ENCODE results near the gene CNNM1. TPM values are rescaled to one million over a fixed set of nuclear protein-coding genes. Genes with fewer than 3 reads are reported as not detected.

Gene CNNM1
- total RNA-seq, 1 experiment from 2014 or later, result not detected

DNA sequence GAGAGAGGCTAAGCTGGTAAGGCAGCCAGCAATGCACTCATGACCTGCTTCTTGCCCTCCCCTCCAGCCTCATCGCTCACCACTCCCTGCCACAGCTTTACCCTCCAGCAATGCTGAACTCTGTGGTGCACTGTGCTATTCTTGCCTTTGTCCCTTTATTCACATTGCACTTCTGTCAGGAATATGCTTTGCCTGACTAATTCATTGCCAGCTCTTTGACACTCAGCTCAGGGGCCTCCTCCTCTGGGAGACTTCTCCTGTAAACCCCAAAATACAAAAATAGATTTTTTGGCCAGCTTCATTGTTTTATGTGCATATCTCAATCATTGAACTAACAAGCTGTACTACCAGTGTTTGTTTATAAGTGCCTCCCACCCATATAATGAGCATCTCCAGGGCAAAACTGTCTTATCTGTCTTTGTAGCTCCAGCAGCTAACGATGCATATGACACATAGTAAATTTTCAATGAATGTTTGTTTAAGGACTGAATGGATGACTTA is 8.2 kb downstream of the CNNM1 start:
- Histone ChIP-seq H4K20me1 (ENCODE audit: insufficient read depth) (no peaks in the 10 kb centered on the region), H3K79me2 (ENCODE audit: insufficient read depth, low read length) (no peaks in the 10 kb centered on the region), H3K27me3 (ENCODE audit: insufficient read depth, low read length) (peaks cover 23% of the 10 kb centered on the region), H3K9me2 (ENCODE audit: insufficient read depth) (no peaks in the 10 kb centered on the region), H3K27ac (ENCODE audit: low read depth, low read length) (no peak overlapping the region), H3K4me3 (replicated peaks in 1 of 2; ENCODE audit: low read depth in 1 of 2, low read length in 2 of 2) (no peak overlapping the region), H3K36me3 (ENCODE audit: control insufficient read depth in 1 of 2, insufficient read depth in 2 of 2, low read length in 2 of 2) (no peaks in the 10 kb centered on the region), H3K4me1 (ENCODE audit: control insufficient read depth in 1 of 2, insufficient read depth in 2 of 2, low read length in 2 of 2) (peaks cover 0 to 3% of the 10 kb centered on the region in 2 experiments; a peak in 1 of 4 replicates), H3K9ac (ENCODE audit: low read length) (no peak overlapping the region), H3K9me3 (ENCODE audit: control insufficient read depth in 1 of 2, insufficient read depth in 1 of 2, low read depth in 1 of 2, low read length in 2 of 2) (no peaks in the 10 kb centered on the region), H2AFZ (ENCODE audit: low read depth, low read length, poor library complexity, severe bottlenecking) (no peak overlapping the region), H3K4me2 (ENCODE audit: low read length) (no peak overlapping the region)
- intact Hi-C loops (cut with micrococcal nuclease), result no loop called here
- no TSS peak for BruUV-seq (replicated peaks)
- ChIA-PET POLR2A (no interaction called here), RAD21 (ENCODE audit: low non-redundant PET in 1 of 2, low total read pairs in 2 of 2, uncharacterized antibody in 2 of 2, unreplicated experiment in 2 of 2) (no interaction called here), CTCF (no interaction called here)
- ATAC-seq, result no peak
- TF ChIP-seq, protein P1, sequence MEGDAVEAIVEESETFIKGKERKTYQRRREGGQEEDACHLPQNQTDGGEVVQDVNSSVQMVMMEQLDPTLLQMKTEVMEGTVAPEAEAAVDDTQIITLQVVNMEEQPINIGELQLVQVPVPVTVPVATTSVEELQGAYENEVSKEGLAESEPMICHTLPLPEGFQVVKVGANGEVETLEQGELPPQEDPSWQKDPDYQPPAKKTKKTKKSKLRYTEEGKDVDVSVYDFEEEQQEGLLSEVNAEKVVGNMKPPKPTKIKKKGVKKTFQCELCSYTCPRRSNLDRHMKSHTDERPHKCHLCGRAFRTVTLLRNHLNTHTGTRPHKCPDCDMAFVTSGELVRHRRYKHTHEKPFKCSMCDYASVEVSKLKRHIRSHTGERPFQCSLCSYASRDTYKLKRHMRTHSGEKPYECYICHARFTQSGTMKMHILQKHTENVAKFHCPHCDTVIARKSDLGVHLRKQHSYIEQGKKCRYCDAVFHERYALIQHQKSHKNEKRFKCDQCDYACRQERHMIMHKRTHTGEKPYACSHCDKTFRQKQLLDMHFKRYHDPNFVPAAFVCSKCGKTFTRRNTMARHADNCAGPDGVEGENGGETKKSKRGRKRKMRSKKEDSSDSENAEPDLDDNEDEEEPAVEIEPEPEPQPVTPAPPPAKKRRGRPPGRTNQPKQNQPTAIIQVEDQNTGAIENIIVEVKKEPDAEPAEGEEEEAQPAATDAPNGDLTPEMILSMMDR (IDR thresholded peaks at IDR 0.05 in 2 of 3, conservative IDR thresholded peaks at IDR 0.05 in 1 of 3; ENCODE audit: borderline replicate concordance in 1 of 3, insufficient read depth in 1 of 3, low read depth in 2 of 3, low read length in 2 of 3), result no peak
- no peak for TF ChIP-seq SRF (IDR thresholded peaks at IDR 0.05; ENCODE audit: low read depth)
- TF ChIP-seq, protein P2, sequence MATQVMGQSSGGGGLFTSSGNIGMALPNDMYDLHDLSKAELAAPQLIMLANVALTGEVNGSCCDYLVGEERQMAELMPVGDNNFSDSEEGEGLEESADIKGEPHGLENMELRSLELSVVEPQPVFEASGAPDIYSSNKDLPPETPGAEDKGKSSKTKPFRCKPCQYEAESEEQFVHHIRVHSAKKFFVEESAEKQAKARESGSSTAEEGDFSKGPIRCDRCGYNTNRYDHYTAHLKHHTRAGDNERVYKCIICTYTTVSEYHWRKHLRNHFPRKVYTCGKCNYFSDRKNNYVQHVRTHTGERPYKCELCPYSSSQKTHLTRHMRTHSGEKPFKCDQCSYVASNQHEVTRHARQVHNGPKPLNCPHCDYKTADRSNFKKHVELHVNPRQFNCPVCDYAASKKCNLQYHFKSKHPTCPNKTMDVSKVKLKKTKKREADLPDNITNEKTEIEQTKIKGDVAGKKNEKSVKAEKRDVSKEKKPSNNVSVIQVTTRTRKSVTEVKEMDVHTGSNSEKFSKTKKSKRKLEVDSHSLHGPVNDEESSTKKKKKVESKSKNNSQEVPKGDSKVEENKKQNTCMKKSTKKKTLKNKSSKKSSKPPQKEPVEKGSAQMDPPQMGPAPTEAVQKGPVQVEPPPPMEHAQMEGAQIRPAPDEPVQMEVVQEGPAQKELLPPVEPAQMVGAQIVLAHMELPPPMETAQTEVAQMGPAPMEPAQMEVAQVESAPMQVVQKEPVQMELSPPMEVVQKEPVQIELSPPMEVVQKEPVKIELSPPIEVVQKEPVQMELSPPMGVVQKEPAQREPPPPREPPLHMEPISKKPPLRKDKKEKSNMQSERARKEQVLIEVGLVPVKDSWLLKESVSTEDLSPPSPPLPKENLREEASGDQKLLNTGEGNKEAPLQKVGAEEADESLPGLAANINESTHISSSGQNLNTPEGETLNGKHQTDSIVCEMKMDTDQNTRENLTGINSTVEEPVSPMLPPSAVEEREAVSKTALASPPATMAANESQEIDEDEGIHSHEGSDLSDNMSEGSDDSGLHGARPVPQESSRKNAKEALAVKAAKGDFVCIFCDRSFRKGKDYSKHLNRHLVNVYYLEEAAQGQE (IDR thresholded peaks at IDR 0.05; ENCODE audit: low read depth), result no peak
- no peak for TF ChIP-seq EGR1 (IDR thresholded peaks at IDR 0.05; ENCODE audit: low read depth)
- no peak for DNase-seq (ENCODE audit: low read depth, low spot score)
